ENCODE measurements around the gene ZNHIT2. TPM values are rescaled to one million over a fixed set of nuclear protein-coding genes. Genes with fewer than 3 reads are reported as not detected.
"Not testable (repeated sequence)": the region's sequence is repeated elsewhere in the genome, so short reads cannot be mapped to it uniquely, and the experiment has no call there.

ZNHIT2 gene
- total and polyA plus RNA-seq, 2 of the 13 experiments (the other 11 are each of a cell fraction or from before 2014, with no cell fraction given): 1.1 to 6.5 TPM

DNA sequence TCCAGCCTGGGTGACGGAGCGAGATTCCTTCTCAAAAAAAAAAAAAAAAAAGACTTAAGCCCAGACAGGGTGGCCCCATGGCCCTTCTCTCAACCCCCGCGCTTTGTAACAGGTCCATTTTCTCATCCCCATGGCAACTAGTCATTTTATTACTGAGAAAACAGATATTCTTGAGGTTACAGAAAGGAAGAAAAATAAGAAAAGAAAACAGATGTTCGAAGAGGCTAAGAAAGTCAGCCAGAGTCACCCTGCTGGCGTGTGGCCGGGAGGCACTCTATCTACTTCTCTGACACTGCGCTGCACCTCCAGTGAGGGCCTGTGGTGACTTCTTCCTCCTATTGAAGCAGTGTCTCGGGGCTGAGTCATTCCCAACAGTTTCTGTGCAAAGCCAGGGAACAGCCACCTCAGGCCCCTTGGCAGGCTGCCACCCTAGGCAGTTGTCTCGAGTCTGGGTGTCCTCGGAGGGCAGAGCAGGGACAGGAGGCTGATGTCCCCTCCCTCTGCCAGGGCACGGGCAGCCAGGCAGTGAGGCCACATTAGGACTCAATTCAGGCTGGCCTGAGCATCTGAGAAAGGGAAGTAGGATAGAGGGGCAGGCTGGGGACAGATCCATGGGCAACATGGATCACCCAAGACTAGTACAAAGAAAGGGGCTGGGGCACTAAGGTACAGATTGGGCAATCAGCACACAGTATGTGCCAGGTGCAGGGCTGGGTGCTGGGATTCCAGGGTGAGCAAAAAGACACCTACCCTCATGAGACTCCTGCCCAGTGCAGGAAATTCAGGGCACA lies 33.2 kb upstream of the ZNHIT2 start (continued):
- TF ChIP-seq, protein P1, sequence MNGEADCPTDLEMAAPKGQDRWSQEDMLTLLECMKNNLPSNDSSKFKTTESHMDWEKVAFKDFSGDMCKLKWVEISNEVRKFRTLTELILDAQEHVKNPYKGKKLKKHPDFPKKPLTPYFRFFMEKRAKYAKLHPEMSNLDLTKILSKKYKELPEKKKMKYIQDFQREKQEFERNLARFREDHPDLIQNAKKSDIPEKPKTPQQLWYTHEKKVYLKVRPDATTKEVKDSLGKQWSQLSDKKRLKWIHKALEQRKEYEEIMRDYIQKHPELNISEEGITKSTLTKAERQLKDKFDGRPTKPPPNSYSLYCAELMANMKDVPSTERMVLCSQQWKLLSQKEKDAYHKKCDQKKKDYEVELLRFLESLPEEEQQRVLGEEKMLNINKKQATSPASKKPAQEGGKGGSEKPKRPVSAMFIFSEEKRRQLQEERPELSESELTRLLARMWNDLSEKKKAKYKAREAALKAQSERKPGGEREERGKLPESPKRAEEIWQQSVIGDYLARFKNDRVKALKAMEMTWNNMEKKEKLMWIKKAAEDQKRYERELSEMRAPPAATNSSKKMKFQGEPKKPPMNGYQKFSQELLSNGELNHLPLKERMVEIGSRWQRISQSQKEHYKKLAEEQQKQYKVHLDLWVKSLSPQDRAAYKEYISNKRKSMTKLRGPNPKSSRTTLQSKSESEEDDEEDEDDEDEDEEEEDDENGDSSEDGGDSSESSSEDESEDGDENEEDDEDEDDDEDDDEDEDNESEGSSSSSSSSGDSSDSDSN (CRISPR knock-in tag; IDR thresholded peaks at IDR 0.05): peak; percentile 41; the same call in 1 of the 2 replicates
- TF ChIP-seq ZNF598 (CRISPR knock-in tag; IDR thresholded peaks at IDR 0.05; ENCODE audit: borderline replicate concordance) (0 out of 2 replicates have a peak, but pooled peaks have one; percentile 28), RBM39 (IDR thresholded peaks at IDR 0.05; ENCODE audit: low read depth, low read length, poor library complexity, severe bottlenecking) (peak; percentile 38), ZNF768 (CRISPR knock-in tag; IDR thresholded peaks at IDR 0.05) (peak; percentile 22; the same call in 1 of the 2 replicates), FOSL2 (CRISPR knock-in tag; IDR thresholded peaks at IDR 0.05) (peak; percentile 79), HNRNPL (IDR thresholded peaks at IDR 0.05; ENCODE audit: low read depth, low read length) (peak; percentile 72; the same call in 1 of the 2 replicates)
- TF ChIP-seq, protein P2, sequence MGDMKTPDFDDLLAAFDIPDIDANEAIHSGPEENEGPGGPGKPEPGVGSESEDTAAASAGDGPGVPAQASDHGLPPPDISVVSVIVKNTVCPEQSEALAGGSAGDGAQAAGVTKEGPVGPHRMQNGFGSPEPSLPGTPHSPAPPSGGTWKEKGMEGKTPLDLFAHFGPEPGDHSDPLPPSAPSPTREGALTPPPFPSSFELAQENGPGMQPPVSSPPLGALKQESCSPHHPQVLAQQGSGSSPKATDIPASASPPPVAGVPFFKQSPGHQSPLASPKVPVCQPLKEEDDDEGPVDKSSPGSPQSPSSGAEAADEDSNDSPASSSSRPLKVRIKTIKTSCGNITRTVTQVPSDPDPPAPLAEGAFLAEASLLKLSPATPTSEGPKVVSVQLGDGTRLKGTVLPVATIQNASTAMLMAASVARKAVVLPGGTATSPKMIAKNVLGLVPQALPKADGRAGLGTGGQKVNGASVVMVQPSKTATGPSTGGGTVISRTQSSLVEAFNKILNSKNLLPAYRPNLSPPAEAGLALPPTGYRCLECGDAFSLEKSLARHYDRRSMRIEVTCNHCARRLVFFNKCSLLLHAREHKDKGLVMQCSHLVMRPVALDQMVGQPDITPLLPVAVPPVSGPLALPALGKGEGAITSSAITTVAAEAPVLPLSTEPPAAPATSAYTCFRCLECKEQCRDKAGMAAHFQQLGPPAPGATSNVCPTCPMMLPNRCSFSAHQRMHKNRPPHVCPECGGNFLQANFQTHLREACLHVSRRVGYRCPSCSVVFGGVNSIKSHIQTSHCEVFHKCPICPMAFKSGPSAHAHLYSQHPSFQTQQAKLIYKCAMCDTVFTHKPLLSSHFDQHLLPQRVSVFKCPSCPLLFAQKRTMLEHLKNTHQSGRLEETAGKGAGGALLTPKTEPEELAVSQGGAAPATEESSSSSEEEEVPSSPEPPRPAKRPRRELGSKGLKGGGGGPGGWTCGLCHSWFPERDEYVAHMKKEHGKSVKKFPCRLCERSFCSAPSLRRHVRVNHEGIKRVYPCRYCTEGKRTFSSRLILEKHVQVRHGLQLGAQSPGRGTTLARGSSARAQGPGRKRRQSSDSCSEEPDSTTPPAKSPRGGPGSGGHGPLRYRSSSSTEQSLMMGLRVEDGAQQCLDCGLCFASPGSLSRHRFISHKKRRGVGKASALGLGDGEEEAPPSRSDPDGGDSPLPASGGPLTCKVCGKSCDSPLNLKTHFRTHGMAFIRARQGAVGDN (CRISPR knock-in tag; IDR thresholded peaks at IDR 0.05): peak; percentile 43
- TF ChIP-seq, protein P3, sequence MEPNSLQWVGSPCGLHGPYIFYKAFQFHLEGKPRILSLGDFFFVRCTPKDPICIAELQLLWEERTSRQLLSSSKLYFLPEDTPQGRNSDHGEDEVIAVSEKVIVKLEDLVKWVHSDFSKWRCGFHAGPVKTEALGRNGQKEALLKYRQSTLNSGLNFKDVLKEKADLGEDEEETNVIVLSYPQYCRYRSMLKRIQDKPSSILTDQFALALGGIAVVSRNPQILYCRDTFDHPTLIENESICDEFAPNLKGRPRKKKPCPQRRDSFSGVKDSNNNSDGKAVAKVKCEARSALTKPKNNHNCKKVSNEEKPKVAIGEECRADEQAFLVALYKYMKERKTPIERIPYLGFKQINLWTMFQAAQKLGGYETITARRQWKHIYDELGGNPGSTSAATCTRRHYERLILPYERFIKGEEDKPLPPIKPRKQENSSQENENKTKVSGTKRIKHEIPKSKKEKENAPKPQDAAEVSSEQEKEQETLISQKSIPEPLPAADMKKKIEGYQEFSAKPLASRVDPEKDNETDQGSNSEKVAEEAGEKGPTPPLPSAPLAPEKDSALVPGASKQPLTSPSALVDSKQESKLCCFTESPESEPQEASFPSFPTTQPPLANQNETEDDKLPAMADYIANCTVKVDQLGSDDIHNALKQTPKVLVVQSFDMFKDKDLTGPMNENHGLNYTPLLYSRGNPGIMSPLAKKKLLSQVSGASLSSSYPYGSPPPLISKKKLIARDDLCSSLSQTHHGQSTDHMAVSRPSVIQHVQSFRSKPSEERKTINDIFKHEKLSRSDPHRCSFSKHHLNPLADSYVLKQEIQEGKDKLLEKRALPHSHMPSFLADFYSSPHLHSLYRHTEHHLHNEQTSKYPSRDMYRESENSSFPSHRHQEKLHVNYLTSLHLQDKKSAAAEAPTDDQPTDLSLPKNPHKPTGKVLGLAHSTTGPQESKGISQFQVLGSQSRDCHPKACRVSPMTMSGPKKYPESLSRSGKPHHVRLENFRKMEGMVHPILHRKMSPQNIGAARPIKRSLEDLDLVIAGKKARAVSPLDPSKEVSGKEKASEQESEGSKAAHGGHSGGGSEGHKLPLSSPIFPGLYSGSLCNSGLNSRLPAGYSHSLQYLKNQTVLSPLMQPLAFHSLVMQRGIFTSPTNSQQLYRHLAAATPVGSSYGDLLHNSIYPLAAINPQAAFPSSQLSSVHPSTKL (CRISPR knock-in tag; IDR thresholded peaks at IDR 0.05): peak; percentile 14; the same call in 1 of the 2 replicates

DNA sequence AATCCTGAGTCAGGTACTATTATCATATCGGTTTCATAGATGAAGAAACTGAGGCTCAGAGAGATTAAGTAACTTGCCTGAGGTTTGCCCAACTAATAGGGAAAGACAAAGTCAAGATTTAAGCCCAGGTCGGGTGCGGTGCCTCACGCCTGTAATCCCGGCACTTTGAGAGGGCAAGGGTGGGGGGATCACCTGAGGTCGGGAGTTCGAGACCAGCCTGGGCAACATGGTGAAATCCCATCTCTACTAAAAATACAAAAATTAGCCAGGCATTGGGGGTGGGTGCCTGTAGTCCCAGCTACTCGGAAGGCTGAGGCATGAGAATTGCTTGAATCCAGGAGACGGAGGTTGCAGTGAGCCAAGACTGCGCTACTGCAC lies 32.6 kb upstream of the ZNHIT2 start:
- H3K9ac ChIP-seq (ENCODE audit: insufficient read depth, low read depth, low read length); intact Hi-C loops (cut with micrococcal nuclease; ENCODE audit: unreplicated experiment); H3K36me3 ChIP-seq (replicated peaks in 1 of 2; ENCODE audit: control insufficient read depth in 1 of 2, insufficient read depth in 2 of 2, low read length in 2 of 2); POLR2A ChIA-PET; H4K20me1 ChIP-seq (ENCODE audit: insufficient read depth, low read length); H3K4me3 ChIP-seq (replicated peaks in 1 of 3; ENCODE audit: insufficient read depth in 1 of 3, low read depth in 2 of 3, low read length in 3 of 3); H3K4me2 ChIP-seq (ENCODE audit: low read depth, low read length); DNase-seq (ENCODE audit: low spot score); BruUV-seq (replicated peaks); ATAC-seq; H3K9me3 ChIP-seq (ENCODE audit: low read length); H3K27ac ChIP-seq (ENCODE audit: extremely low read length, insufficient read depth, low read length); CTCF ChIA-PET (ENCODE audit: low intra/inter-chr PET ratio, low total read pairs); H2AFZ ChIP-seq (ENCODE audit: low read length); H3K27me3 ChIP-seq (ENCODE audit: control insufficient read depth in 1 of 2, insufficient read depth in 2 of 2, low read length in 2 of 2); H3K79me2 ChIP-seq (ENCODE audit: insufficient read depth, low read length); FAIRE-seq; in situ Hi-C loops (cut with HindIII; ENCODE audit: extremely low pct_ligation_motif_present, low pct_unique_long_range_greater_than_20kb): not testable (repeated sequence)
- H3K4me1 ChIP-seq (ENCODE audit: insufficient read depth, low read length): peaks cover 44% of the 10 kb centered on the region
- WGBS (ENCODE audit: low lambda C conversion rate): 75% methylated on average over 10 of the region's 10 CpGs
